GM10847 (cell line): ENCODE results near the gene HELZ.

Source experiments
- POLR2A ChIP-seq: IDR thresholded peaks from 2 replicates; pipeline ENCODE4 v1.6.1; 2011; ENCODE audit not compliant: insufficient read length; ENCODE audit errors: extremely low read depth

Gene HELZ

DNA sequence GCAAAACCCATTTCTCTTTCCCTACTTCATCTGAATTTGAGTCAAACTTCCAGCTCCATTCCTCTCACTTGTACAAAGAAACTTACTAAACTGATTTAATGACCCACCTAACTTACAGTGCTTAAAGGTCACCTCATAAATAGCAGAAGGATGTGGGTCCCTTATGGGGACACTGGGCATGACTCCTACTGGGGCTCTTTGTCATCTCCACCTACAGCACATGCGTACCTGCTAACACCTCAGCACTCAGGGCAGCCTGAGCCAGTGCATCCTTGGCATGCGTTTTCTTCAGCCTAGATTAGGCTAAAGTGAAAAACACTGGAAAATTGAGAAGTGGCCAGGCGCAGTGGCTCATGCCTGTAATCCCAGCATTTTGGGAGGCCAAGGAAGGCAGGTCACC, 63.2 kb downstream of the HELZ start:
- no peak for TF ChIP-seq POLR2A

DNA sequence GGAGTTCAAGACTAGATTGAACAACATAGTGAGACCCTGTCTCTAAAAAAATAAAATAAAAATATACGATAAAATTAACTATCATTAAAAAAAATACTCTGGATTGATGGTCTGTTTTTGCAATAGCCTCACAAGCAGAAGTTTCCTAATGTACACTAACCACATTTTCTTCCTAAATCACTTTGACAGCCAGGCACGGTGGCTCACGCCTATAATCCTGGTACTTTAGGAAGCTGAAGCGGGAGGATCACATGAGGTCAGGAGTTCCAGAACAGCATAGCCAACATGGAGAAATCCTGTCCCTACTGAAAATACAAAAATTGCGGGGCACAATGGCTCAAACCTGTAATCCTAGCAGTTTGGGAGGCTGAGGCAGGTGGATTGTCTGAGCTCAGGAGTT, 64.7 kb downstream of the HELZ start:
- TF ChIP-seq POLR2A = no peak

DNA sequence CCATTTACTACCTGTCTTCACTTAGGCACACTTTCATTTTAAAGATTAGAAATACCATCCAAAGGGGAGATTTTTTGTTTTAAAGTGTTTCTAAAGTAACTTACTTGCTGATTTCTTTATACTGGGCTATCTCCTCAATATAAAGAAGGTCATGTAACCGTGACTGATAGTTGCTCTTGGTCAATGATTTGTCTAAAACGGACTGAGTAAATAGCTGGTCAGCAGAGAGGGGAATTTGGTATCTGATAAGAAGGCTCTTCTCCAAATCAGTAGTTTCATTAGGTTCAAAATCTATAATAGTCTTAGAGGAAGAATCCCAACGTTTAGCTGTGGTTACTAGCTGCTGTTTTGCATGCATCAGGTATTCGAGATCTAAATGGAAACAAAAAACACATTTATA, 66.4 kb downstream of the HELZ start:
- no peak for TF ChIP-seq POLR2A

DNA sequence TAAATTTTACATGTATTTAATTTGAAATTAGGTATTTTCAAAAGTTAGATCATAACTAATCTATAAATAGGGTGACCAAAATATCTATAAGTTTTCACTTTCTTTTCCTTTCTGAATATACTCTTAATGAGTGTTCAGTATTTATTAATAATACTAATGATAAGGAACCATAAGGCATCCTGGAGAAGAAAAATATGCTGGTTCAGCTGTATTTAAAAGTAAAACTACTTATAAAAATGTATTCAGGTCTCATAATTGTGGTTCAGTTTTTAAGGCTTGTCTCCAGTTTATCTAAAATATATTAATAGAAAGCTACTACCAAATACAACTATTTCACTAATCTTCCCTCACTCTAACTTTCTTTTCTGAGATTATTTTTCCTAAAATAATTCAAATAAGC, 67.3 kb downstream of the HELZ start:
- no peak for TF ChIP-seq POLR2A

DNA sequence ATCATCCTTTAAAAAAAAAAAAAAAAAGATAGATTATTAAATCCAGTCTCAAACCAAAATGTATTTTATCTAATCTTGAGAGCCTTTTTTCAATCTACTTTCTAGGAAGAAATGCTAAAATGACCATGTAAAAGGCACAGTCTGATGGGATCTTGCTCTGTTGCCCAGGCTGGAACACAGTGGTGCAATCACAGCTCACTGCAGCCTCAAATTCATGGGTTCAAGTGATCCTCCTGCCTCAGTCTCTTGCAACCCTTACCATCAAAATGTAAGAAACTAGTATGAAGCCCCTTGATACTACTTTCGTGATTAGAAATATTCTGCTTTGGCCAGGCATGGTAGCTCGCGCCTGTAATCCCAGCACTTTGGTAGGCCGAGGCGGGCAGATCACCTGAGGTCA, 70.8 kb downstream of the HELZ start:
- TF ChIP-seq POLR2A = no peak

DNA sequence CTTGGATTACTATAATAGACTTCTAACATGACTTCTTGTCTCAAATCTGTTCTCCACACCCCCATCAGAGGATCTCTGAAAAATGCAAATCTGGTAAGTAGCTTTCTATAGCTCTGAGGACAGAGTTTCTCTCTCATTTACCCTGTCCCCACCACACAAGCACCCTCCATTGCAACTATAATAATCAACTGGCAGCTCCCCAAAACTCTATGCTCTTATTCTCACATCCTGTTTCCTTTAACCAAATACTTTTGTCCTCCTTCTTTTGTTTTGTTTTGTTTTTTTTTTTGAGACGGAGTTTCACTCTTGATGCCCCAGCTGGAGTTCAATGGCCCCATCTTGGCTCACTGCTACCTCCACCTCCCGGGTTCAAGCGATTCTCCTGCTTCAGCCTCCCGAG, 73.4 kb downstream of the HELZ start:
- TF ChIP-seq POLR2A = no peak

DNA sequence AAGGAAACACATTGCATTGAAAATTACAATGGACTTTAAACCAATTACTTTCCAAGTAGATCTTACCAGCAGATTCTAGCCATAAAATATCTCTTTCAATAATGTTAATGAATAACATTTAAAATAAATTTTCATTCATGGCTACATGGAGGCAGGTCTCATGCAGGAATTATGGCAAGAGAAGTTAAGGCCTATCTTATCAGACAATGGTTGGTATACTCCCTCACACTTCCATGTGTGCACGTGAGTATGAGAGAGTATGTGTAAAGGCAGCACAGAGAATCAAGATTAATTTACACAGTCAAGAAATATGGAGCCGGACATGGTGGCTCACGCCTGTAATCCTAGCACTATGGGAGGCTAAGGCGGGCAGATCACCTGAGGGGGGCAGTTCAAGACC, 76.5 kb downstream of the HELZ start:
- TF ChIP-seq POLR2A = no peak

DNA sequence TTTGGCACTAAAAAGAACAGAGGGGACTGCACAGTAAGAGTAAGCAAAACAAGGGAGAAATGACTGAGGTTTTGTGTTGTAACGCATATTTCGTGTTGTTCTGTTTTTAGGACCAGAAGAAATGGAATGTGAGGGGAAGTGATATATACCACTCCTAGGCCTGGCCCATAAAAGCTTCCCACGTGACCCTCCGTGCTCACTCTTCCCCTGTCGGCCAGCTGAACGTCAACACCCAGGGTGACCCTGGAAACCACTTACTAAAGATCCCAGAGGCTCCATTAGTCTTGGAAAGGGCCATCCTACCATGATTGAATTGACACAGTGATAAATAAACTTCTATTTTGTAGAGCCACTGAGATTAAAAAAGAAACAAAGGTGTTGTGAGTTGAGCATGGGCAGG, 79.8 kb downstream of the HELZ start:
- TF ChIP-seq POLR2A = no peak

DNA sequence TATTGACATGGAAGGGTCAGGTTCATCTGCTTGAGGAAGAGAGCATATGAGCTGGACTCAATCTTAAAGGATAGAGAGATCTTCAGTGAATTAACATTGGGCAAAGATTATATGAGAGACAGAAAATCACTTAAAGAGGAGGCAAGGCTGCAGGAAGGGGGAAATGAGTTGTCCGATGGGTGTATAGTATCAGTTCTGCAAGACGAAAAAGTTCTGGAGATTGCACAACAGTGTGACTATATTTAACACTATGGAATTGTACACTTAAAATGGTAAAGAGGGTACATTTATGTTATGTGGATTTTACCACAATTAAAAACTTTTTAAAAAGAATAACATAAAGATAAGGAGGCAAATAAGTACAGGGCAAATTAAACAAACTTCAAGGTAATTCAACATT, 80.7 kb downstream of the HELZ start:
- no peak for TF ChIP-seq POLR2A

DNA sequence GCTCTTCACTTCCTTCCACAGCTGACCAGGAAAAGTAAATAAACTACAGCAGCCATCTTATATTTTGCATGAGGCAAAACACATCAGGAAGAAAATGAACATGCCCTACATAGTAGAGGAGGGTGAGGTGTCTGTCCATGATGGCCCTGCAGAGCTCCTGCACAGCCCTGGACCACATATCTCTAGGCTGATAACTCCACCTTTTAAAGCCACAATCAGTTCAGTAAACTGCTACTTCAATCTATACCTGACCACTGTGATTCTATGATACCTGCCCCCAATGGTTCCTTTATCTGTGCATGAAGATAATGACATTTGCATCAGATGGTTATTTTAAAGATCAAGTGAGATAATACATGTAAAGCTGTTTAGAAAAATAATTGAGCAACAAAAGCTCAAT, 82.2 kb downstream of the HELZ start:
- TF ChIP-seq POLR2A = no peak

DNA sequence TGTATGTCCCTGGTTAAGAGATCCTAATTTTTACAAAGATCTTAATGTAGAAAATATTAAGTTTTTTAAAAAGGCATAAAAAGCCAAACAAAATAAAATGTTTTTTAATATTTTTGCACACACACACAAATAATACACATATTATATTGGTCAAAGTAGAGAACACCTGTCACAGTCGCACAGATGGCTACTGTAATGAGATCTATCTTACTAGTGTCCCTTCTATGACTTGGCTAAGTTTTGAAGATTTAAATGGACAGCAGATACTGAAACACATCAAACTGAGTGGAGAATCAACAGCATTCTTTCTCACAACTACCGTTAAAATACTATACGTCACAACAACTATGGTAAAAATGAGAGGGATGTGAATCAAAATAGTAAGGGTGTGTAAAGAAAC, 83.4 kb downstream of the HELZ start:
- TF ChIP-seq POLR2A = no peak

DNA sequence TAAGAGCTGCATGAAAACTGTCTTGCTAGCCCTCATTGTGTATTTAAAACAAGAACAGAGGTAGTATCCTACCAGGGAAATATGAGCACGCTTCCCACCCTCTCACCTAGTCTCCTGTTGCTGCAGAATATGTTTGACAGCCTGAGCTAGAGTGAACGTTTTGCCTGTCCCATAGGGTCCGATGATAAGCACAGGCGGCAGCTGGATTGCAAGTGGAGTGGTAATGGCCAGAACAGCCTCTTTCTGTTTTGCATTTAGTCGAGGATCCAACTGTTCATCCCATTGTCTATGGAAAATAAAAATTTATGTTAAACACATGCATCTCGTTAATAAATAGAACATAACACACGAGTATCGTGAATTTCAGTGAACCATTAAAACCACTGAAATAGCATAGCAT, 84.2 kb downstream of the HELZ start:
- TF ChIP-seq POLR2A = no peak

DNA sequence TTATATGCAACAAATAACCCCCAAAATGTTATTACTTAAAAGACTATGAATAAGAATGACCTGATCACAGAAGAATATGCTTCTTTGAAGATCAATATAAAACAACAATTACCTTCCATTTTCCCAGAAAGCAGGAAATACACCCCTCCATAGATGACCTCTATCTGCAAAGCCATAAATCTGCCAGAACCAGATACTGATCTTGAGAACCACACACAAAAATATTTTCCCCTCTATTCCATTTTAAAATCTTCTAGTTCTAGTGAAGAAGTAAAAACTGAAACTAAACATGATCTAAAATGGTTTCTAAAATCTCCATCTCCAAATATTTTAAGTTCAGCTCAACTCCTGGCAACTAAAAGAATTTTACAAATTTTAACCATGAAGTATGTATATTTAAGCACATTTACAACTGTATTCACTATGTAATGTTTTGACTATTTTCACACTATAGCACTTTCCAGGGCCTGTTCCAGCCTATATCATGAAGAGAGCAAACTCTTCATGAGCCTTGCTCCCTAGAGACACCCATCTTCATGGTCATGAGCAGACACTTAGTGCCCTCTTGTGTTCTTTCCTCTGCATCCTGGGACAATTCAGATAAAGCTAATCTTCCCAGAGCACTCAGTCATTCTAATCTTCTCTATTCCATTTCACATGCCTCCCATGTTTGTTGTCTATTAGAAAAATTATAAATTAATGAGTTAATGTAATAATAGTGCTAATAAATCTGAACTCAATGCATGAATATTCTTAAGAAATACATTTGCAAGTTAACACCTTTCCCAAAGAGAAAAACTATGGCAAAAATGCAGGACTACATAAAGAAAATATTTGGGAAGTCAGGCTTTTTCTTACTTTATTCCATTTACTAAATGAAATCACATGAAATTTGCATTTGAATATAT, 87.0 kb downstream of the HELZ start:
- no peak for TF ChIP-seq POLR2A

DNA sequence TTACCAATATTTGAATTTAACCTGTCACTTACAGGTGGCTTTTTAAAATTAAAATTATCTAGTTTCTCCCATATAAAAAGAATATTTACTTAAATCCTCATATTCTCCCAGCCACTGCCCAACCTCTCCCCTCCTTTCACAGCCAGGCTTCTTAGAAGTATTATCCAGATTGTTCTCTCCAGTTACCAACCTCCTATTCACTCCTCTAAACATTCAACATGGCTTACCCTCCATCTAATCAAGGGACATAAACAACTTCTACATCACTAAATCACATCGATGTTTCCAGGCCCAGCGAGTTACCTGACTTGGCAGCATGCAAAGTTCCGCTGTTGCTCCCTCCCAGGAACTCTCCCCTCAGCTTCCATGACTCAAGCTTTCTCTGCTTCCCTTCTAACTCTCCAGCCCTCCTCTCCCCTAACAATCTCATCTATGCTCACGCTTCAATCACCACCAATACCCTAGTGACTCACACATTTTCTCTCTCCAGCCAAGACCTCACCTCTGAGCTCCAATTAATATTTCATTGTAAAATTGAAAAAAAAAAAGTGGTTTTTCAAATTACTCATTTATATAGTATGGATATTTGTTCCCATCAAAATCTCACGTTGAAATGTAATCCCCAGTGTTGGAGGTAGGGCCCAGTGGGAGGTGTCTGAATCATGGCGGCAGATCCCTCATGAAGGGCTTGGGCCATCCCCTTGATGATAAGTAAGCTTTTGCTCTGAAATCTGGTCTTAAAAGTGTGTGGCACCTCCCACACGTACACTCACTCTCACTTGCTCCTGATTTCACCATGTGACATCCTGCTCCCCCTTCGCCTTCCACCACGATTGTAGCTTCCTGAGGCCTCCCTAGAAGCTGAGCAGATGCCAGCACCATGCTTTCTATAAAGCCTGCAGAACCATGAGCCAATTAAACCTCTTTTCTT, 88.5 kb downstream of the HELZ start:
- no peak for TF ChIP-seq POLR2A

DNA sequence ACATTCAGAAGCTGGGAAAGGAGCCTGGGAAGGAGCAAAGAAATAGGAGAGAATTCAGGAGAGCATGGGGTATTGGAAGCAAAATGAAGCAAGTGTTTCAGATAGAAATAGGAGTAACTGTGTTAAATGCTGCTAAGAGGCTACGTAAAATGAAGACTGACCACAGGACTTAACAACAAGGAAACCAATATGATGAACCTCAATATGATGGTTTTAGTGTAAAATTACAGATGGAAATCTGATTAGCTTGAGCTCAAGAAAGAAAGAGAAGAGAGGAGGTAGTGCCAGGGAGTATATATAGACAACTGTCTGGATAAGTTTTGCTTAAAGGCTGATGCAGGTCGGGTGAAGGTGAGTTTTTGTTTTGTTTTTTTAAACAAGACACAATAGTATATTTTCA, 92.2 kb downstream of the HELZ start:
- TF ChIP-seq POLR2A = no peak

DNA sequence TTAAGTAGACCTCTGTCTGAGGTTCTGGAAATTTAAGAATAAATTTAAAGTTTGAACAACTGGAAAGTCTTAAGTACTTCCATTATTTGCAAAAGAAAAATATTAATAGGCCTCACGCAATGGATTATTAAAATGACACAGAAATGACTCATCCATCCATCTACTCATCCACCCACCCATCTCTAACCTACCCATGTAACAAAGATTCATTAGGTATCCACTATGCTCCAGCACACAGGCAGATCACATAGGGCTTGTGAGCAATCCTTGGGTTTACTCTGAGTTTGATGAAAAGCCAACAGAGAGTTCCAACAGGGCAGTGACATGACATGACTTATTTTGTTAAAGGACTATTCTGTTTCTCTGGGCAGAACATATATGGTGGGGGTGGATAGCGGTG, 93.3 kb downstream of the HELZ start:
- no peak for TF ChIP-seq POLR2A

DNA sequence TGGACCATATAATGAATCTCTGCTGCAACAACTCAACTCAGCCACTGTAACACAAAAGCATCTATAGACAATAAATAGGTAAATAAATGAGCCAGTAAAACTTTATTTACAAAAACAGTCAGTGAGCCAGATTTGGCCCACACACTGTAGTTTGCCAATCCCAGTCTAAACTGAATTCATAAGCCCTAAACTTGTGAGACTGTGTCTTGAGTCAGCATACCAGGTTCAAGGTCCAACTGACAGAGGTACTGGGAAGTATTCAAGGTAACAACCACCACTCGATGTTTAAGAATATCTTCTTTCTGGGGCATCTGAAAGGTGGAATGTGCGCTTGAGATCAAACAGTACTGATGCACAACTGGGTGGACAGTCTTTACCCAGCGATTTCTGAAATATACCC, 94.2 kb downstream of the HELZ start:
- TF ChIP-seq POLR2A = no peak

DNA sequence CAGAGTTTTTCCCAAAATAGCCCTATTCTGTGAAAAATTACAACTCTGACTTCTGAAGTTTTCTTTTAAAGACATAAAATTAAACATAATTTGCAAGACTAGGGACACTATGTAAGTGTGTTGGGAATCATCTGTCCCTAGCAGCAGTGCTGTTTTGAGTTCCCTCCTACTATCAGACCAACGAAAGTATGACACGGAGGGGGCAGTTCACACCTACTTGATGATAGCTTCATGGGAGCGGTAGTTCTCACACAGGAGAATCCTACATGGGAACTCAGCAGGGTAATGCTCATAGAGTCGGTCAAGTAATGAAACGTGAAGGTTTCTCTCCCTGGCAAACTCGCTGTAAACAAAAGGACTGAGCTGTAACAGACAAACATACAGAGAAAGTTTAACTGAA, 96.6 kb downstream of the HELZ start:
- no peak for TF ChIP-seq POLR2A
